Esophagus muscularis mucosa (tissue), 4 donors: ENCODE data around the gene MAP3K3. TPM values are rescaled to one million over a fixed set of nuclear protein-coding genes. Genes with fewer than 3 reads are reported as not detected.

Experiments used
- DNase-seq: peaks from one replicate; pipeline ENCODE4 v3.0.0-alpha.2; 2017; ENCODE audit errors: extremely low spot score
- H3K27ac ChIP-seq, 4 donors: fragments of 200-600 bp; sonication (generic); replicated peaks in 1 of 4; 1 replicate in 3 of 4; 2 replicates in 1 of 4; pipeline ENCODE4 v1.5.1; 2016 to 2019; ENCODE audit warnings: mild to moderate bottlenecking in 1 of 4
- H3K27me3 ChIP-seq, 4 donors: fragments of 200-600 bp; sonication (generic); one replicate each; pipeline versions ENCODE4 v1.5.1 to v1.6.0; 2016 to 2019
- H3K36me3 ChIP-seq, 4 donors: fragments of 200-600 bp; sonication (generic); one replicate each; pipeline ENCODE4 v1.5.1; 2016 to 2019
- H3K4me1 ChIP-seq, 4 donors: fragments of 200-600 bp; sonication (generic); one replicate each; pipeline ENCODE4 v1.5.1; 2016 to 2019
- H3K4me3 ChIP-seq, 4 donors: fragments of 200-600 bp; sonication (generic); 1 replicate in 2 of 4; 2 replicates in 2 of 4; pipeline ENCODE4 v1.5.1; 2016 to 2019; ENCODE audit warnings: mild to moderate bottlenecking in 4 of 4, moderate library complexity in 1 of 4
- H3K9me3 ChIP-seq, 4 donors: fragments of 200-600 bp; sonication (generic); 1 replicate in 3 of 4; 2 replicates in 1 of 4; pipeline ENCODE4 v1.5.1; 2016 to 2019
- CTCF ChIP-seq, 3 experiments: fragments of 200-600 bp in 2 of 3; fragments of 450-650 bp in 1 of 3; sonication (generic) in 2 of 3; IDR thresholded peaks; one replicate each; pipeline ENCODE4 v1.5.1; 2017 to 2019; ENCODE audit warnings: antibody characterized with exemption in 3 of 3, mild to moderate bottlenecking in 2 of 3, moderate library complexity in 1 of 3
- EP300 ChIP-seq: sonication (generic); formaldehyde crosslinking; IDR thresholded peaks from one replicate; pipeline ENCODE4 v1.6.1; 2017; ENCODE audit warnings: antibody characterized with exemption
- POLR2A ChIP-seq: fragments of 450-650 bp; IDR thresholded peaks from one replicate; pipeline ENCODE4 v1.6.1; 2017; ENCODE audit warnings: antibody characterized with exemption, moderate library complexity, mild to moderate bottlenecking, low read depth
- POLR2AphosphoS5 ChIP-seq, 2 donors: sonication (generic); formaldehyde crosslinking; IDR thresholded peaks; one replicate each; pipeline ENCODE4 v1.6.1; 2017; ENCODE audit warnings: antibody characterized with exemption in 2 of 2
- WGBS: methylation state at CpG from one replicate; pipeline ENCODE4 v1.1.5; 2018; 5-methylcytosine and 5-hydroxymethylcytosine counted together
- intact Hi-C: fragments of 100-400 bp; cut with DNase I; formaldehyde crosslinking; loops from one replicate; pipeline ENCODE4 v1.15.1; 2023
- total RNA-seq, 4 donors: library from RNA; depleted of rRNA; stranded (reverse); fragments of >200 nt; gene quantifications; one replicate each; pipeline versions ENCODE4 v1.1.0 to v1.2.1, GENCODE V29; 2016

The MAP3K3 gene
- total RNA-seq, 4 donors from 2014 or later: 67.7 to 132 (median 86.6) TPM

GRCh38 chr17:63699638-63700527 is 77.7 kb downstream of the MAP3K3 start, which contains the start of gene LIMD2:
Gene LIMD2 (minus strand): TSS chr17:63700125. CDS start chr17:63699298, 827 bp downstream.
- Histone ChIP-seq H3K27ac (peak within 1 kb of the TSS; percentile 67 to 83 (median 74)), H3K36me3 (peaks cover 7 to 32% (median 30%) of the 10 kb centered on the region in 4 donors), H3K9me3 (no peaks in the 10 kb centered on the region), H3K4me3 (peak within 1 kb of the TSS; percentile 65 to 68 (median 66)), H3K27me3 (peaks cover 0 to 19% (median 0%) of the 10 kb centered on the region in 4 donors), H3K4me1 (peaks cover 20 to 61% (median 54%) of the 10 kb centered on the region in 4 donors)
- 0% methylated on average over 32 of the region's 133 CpGs for WGBS
- TF ChIP-seq EP300 (no peak), POLR2A (no peak), CTCF (IDR thresholded peaks at IDR 0.05) (no peak), POLR2AphosphoS5 (IDR thresholded peaks at IDR 0.05) (no peak)
- intact Hi-C loops: loop anchor here (5.0 kb wide), 1 partner anchor 78 kb away; the partner anchor contains the start of gene MAP3K3
- DNase-seq: no peak

- intact Hi-C loops: loop anchor here (5.0 kb wide), 1 partner anchor 78 kb away; the partner anchor contains the start of gene MAP3K3
- peak overlapping the region; percentile 48 to 83 (median 74) for H3K27ac ChIP-seq
- peak in 2 of 3 experiments; percentile 10 to 25 for TF ChIP-seq CTCF (IDR thresholded peaks at IDR 0.05)
- no peak for TF ChIP-seq POLR2A
- peak; percentile 40 to 41 for TF ChIP-seq POLR2AphosphoS5 (IDR thresholded peaks at IDR 0.05)
- no peaks in the 10 kb centered on the region for H3K9me3 ChIP-seq
- peaks cover 0 to 19% (median 0%) of the 10 kb centered on the region in 4 donors for H3K27me3 ChIP-seq
- DNase-seq: no peak
- WGBS: 13% methylated on average over 23 of the region's 88 CpGs
- peak overlapping the region; percentile 65 to 68 (median 66) for H3K4me3 ChIP-seq
- H3K36me3 ChIP-seq: peaks cover 12 to 33% (median 33%) of the 10 kb centered on the region in 4 donors
- peaks cover 20 to 61% (median 55%) of the 10 kb centered on the region in 4 donors for H3K4me1 ChIP-seq
Observed at GRCh38 chr17:63700528-63701455, 78.6 kb downstream of the MAP3K3 start.

GRCh38 chr17:63701456-63701820 is 79.2 kb downstream of the MAP3K3 start:
- Histone ChIP-seq H3K27me3 (peaks cover 0 to 19% (median 0%) of the 10 kb centered on the region in 4 donors), H3K4me1 (peaks cover 20 to 61% (median 55%) of the 10 kb centered on the region in 4 donors), H3K27ac (peak overlapping the region; percentile 48 to 83 (median 74)), H3K36me3 (peaks cover 12 to 40% (median 39%) of the 10 kb centered on the region in 4 donors), H3K4me3 (peak overlapping the region; percentile 65 to 68 (median 66)), H3K9me3 (no peaks in the 10 kb centered on the region)
- no peak for TF ChIP-seq CTCF (IDR thresholded peaks at IDR 0.05)
- TF ChIP-seq POLR2AphosphoS5 (IDR thresholded peaks at IDR 0.05): no peak
- TF ChIP-seq POLR2A: no peak
- TF ChIP-seq EP300: no peak
- 75% methylated on average over 9 of the region's 10 CpGs for WGBS
- intact Hi-C loops: loop anchor here (5.0 kb wide), 1 partner anchor 79 kb away; the partner anchor contains the start of gene MAP3K3
- no peak for DNase-seq
